HCT116 (cell line): ENCODE results near the gene SNAPC2.

Experiments
- JUND ChIP-seq: IDR thresholded peaks from 2 replicates; pipeline ENCODE4 v1.6.1; 2012
- MAX ChIP-seq: IDR thresholded peaks from 2 replicates; pipeline ENCODE4 v1.6.1; 2012
- POLR2A ChIP-seq: IDR thresholded peaks from 2 replicates; pipeline ENCODE4 v1.7.0; 2011; ENCODE audit warnings: borderline replicate concordance; ENCODE audit not compliant: insufficient read depth, insufficient read length; ENCODE audit errors: extremely low read depth
- TCF7L2 ChIP-seq: IDR thresholded peaks from 2 replicates; pipeline ENCODE4 v1.7.0; 2011; ENCODE audit warnings: borderline replicate concordance, inconsistent platforms; ENCODE audit not compliant: insufficient read depth, insufficient read length; ENCODE audit errors: extremely low read depth
- ZNF274 ChIP-seq: fragments of 200-500 bp; sonication (Bioruptor generic); IDR thresholded peaks from 2 replicates; pipeline ENCODE4 v1.6.1; 2014; ENCODE audit warnings: mild to moderate bottlenecking, low read depth, low read length, inconsistent platforms
- TF ChIP-seq, protein P1 (sequence below), 3 experiments: fragments of 200-600 bp in 1 of 3; sonication (generic) in 1 of 3; IDR thresholded peaks in 2 of 3; conservative IDR thresholded peaks in 1 of 3; 2 replicates each; pipeline ENCODE4 v1.5.1; 2012 to 2017; ENCODE audit warnings: low read depth in 2 of 3, low read length in 2 of 3, antibody characterized with exemption in 1 of 3, borderline replicate concordance in 1 of 3, control low read depth in 1 of 3, mild to moderate bottlenecking in 1 of 3, mixed read lengths in 1 of 3, mixed run types in 1 of 3, moderate library complexity in 1 of 3; ENCODE audit not compliant: insufficient read depth in 1 of 3

GRCh38 chr19:7897292-7897691 is 22.8 kb upstream of the SNAPC2 start:
- no peak for TF ChIP-seq TCF7L2
- no peak for TF ChIP-seq MAX
- TF ChIP-seq JUND, result no peak
- TF ChIP-seq, protein P1, sequence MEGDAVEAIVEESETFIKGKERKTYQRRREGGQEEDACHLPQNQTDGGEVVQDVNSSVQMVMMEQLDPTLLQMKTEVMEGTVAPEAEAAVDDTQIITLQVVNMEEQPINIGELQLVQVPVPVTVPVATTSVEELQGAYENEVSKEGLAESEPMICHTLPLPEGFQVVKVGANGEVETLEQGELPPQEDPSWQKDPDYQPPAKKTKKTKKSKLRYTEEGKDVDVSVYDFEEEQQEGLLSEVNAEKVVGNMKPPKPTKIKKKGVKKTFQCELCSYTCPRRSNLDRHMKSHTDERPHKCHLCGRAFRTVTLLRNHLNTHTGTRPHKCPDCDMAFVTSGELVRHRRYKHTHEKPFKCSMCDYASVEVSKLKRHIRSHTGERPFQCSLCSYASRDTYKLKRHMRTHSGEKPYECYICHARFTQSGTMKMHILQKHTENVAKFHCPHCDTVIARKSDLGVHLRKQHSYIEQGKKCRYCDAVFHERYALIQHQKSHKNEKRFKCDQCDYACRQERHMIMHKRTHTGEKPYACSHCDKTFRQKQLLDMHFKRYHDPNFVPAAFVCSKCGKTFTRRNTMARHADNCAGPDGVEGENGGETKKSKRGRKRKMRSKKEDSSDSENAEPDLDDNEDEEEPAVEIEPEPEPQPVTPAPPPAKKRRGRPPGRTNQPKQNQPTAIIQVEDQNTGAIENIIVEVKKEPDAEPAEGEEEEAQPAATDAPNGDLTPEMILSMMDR (IDR thresholded peaks at IDR 0.05 in 2 of 3, conservative IDR thresholded peaks at IDR 0.05 in 1 of 3; ENCODE audit: borderline replicate concordance in 1 of 3, insufficient read depth in 1 of 3, low read depth in 2 of 3, low read length in 2 of 3), result no peak
- no peak for TF ChIP-seq POLR2A
- TF ChIP-seq ZNF274, result no peak
